ENCODE results near the gene IDI1.
"Not testable (repeated sequence)": the region's sequence is repeated elsewhere in the genome, so short reads cannot be mapped to it uniquely, and the experiment has no call there.

Gene IDI1

DNA sequence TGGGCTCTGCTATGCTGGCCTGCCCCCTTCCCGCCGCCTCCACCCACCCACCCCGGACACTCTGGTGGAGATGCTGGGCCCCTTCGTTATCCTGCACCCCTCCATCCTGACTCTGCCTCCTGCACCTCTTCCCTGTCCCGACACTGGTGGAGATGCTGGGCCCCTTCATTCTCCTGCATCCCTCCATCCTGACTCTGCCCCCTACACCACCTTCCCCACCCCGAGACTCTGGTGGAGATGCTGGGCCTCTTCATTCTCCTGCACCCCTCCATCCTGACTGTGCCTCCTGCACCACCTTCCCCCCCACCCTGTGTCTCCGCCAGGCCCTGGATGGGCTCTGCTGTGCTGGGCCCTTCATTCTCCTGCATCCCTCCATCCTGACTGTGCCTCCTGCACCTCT, 38.2 kb downstream of the IDI1 start:
- no peak overlapping the region for H3K4me3 ChIP-seq (ENCODE audit: low read depth, low read length)
- DNase-seq (ENCODE audit: low read depth), result no peak
- TF ChIP-seq, protein P1, sequence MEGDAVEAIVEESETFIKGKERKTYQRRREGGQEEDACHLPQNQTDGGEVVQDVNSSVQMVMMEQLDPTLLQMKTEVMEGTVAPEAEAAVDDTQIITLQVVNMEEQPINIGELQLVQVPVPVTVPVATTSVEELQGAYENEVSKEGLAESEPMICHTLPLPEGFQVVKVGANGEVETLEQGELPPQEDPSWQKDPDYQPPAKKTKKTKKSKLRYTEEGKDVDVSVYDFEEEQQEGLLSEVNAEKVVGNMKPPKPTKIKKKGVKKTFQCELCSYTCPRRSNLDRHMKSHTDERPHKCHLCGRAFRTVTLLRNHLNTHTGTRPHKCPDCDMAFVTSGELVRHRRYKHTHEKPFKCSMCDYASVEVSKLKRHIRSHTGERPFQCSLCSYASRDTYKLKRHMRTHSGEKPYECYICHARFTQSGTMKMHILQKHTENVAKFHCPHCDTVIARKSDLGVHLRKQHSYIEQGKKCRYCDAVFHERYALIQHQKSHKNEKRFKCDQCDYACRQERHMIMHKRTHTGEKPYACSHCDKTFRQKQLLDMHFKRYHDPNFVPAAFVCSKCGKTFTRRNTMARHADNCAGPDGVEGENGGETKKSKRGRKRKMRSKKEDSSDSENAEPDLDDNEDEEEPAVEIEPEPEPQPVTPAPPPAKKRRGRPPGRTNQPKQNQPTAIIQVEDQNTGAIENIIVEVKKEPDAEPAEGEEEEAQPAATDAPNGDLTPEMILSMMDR (IDR thresholded peaks at IDR 0.05; ENCODE audit: low read depth, low read length, missing control alignments), result no peak

DNA sequence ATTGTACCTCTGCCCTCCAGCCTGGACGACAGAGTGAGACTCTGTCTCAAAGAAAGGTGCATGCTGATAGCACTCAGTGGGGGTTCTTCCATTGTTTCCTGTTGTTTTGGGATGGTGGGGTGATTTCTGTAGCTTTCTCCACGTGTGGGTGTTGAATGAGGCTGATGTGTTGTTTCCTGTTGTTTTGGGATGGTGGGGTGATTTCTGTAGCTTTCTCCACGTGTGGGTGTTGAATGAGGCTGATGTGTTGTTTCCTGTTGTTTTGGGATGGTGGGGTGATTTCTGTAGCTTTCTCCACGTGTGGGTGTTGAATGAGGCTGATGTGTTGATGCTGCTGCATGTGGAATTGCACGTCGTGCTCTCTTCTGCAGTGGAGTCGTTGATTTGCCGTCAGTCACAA, 39.0 kb downstream of the IDI1 start:
- DNase-seq (ENCODE audit: low read depth); H3K4me3 ChIP-seq (ENCODE audit: low read depth, low read length): not testable (repeated sequence)

DNA sequence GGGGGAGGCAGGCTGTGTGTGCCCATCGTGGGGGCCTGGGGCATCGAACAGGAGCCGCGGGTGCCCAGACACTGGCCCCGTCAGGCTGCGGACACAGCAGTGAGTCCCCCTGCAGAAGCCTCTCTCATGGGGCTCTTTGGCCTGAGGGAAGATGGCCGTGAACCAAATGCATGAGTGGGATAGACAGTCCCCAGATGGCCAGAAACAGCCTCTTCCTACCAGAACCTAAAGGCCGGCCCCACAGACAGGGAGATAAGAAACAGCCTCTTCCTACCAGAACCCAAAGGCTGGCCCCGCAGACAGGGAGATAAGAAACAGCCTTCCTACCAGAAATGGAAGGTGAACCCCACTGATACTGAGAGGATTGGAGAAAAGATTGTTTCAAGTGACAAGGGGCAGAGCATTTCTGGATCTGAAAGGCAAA, 39.8 kb downstream of the IDI1 start:
- TF ChIP-seq, protein P1 (IDR thresholded peaks at IDR 0.05; ENCODE audit: low read depth, low read length, missing control alignments), result no peak
- no peak overlapping the region for H3K4me3 ChIP-seq (ENCODE audit: low read depth, low read length)
- DNase-seq (ENCODE audit: low read depth), result no peak

DNA sequence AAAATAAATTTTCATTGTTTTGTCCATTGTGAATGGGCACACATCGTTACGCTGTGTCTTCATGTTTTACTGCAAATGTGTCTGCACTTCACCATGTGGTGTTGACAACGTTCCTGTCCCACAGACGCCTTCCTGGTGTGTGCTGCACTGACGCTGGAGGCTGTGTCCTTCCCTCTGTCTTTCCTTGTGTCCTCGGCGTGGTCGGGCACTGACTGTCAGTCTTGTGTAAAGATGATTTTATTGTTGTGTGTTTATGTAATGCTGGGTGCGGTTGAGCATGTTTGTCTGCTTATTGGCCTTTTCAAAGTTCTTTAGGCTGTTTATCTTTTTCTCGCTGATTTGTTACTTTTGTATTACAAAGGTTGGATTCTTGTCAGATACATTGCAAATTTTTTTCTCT, 41.3 kb downstream of the IDI1 start:
- no peak overlapping the region for H3K4me3 ChIP-seq (ENCODE audit: low read depth, low read length)
- TF ChIP-seq, protein P1 (IDR thresholded peaks at IDR 0.05; ENCODE audit: low read depth, low read length, missing control alignments), result no peak
- DNase-seq (ENCODE audit: low read depth), result no peak

DNA sequence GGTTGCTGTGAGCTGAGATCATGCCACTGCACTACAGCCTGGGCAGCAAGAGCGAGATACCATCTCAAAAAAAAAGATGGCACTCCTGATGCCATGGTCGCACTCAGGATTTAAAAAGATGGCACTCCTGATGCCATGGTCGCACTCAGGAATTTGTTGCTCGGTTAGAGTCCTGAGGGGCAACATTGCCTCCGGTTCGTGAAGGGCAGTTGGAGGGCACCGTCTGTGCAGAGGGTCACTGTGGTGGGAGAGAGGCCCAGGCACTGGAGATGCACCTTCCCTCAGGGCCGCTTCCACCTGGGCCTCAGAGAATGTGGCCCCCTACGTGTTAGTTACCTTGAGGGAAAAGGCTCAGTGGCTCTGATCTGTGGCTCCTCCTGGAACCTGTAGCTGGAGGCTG, 42.3 kb downstream of the IDI1 start:
- no peak overlapping the region for H3K4me3 ChIP-seq (ENCODE audit: low read depth, low read length)
- TF ChIP-seq, protein P1 (IDR thresholded peaks at IDR 0.05; ENCODE audit: low read depth, low read length, missing control alignments), result no peak
- no peak for DNase-seq (ENCODE audit: low read depth)

DNA sequence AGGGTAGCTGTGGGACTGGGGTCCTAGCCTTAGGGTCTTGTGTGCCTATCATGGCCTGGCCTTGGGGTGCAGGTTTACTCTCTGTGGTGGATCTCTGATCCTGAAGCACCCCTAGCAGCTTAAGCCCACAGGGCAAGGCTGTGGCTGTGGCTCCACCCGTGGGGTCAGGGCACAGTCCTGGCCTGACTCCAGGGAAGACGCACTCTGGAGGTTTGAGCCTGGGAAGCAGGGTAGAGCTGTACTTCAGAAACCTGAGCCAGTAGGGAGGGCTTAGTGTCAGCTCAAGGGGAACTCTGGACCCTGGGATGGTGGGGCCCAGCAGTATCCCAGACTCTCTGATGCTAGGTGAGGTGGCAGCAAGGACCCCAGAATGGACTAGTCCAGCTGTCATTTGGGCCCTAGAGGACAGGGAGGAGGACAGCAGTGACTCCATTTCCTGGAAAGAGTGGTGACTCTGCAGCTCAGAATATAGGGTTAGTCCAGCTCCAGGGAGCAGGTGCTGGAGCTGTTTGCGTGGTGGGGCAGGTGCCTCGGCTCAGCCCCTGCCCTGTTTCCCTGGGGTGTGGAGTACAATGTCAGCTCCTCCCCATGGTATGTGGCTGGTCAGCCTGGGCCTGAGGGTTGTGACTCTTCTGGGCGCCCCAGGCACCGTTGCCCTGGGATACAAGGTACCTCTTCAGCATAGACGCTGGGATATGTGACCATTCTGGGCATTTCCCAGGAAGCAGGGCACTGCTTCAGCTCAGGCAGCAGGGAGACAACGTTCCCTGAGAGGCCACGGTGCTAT, 44.8 kb downstream of the IDI1 start:
- no peak overlapping the region for H3K4me3 ChIP-seq (ENCODE audit: low read depth, low read length)
- DNase-seq (ENCODE audit: low read depth), result no peak
- TF ChIP-seq, protein P1 (IDR thresholded peaks at IDR 0.05; ENCODE audit: low read depth, low read length, missing control alignments), result no peak

DNA sequence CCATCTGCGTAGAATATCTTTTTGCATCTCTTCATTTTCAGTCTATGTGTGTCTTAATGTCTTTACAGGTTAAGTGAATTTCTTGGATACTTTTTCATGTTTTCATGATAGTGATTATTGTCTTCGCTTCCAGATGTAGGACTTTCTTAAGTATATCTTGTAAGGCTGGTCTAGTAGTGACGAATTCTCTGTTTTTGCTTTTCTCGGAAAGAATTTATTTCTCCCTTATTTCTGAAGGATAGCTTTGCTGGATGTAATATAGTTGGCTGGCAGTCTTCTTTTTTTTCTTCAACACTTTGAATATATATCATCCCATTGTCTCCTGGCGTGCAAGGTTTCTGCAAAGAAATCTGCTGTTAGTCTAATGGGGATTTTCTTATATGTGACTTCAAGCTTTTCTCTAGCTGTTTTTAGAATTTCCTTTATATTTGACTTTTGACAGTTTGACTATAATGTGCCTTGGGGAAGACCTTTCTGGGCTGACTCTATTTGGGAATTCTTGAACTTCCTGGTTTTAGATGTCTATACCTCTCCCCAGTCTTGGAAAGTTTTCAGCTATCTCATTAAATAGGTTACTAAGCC, 46.4 kb downstream of the IDI1 start:
- H3K4me3 ChIP-seq (ENCODE audit: low read depth, low read length), result no peak overlapping the region
- DNase-seq (ENCODE audit: low read depth), result no peak
- TF ChIP-seq, protein P1 (IDR thresholded peaks at IDR 0.05; ENCODE audit: low read depth, low read length, missing control alignments), result no peak

All from GM12864 (cell line).